H54 (cell line): Measurements from ENCODE around the gene UHRF2.
"Not testable (repeated sequence)": the region's sequence is repeated elsewhere in the genome, so short reads cannot be mapped to it uniquely, and the experiment has no call there.

ENCODE experiments used
- DNase-seq: peaks from one replicate; pipeline ENCODE4 v3.0.0; 2011; ENCODE audit warnings: low spot score, mixed read lengths; ENCODE audit not compliant: insufficient read length
- FAIRE-seq: peaks from 3 replicates; lab custom pipeline; 2011; peaks lifted over from hg19 to GRCh38; lab: Jason Lieb, UNC
- POLR2A ChIP-seq: IDR thresholded peaks from 2 replicates; pipeline ENCODE4 v1.6.1; 2011; ENCODE audit warnings: low read depth, mild to moderate bottlenecking, low read length

The UHRF2 gene

DNA sequence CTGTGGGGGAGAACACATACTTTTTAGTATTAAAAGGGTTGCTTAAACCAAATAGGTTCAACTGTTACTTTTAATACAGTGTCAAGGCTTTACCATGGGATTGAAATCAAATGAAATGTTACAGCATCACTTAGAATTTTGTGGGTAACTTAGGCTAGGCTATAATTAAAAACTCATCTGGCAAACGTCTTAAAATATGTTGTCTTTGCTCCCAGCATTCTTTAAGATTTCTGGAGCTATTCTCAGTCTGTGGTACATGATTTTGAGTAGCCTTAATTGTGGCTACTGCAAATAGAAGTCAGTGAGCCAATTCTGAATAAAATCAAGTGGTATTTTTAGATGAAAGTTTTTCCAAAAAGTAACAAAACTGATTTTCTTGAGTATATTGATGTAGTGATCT, 30.7 kb downstream of the UHRF2 start:
- no peak for TF ChIP-seq POLR2A
- no peak for DNase-seq
- FAIRE-seq, result no peak

DNA sequence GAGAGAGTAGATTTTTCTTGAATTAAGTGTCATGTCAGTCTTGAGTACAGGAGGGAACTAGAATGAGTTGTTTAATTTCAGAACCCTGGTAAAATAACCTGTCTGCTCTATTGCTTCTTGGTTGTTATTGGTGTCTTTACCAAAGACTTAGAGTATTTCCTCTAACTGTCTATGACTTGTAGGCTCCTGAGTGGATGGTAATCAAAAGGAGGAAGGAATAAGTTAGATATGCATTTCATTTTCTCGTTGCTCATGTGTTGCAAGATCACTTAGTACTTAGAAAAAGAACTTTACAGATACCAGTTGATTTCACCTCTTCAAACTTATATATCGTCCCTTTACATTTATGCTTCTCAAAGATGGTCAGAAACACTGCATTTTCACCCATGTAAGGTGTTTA, 31.1 kb downstream of the UHRF2 start:
- DNase-seq, result no peak
- FAIRE-seq, result no peak
- TF ChIP-seq POLR2A, result no peak

DNA sequence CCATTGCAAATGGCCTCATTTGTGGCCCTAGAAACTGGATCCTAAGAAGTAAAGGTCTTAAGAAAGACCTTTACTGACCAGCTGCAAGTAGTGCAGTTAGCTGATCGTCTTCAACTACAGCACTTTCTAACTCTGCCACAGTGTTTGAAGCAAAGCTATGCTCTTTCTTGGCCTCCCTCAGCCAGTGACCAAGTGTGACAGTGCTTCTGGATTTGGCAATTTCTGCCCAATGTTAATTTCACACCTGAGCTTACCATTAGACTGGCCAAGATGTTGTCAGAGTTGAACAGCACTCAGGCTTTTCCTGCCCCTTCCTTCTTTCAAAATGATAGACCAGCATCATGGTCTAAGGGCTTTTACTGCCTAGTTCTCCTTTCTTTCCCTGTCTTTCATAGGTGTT, 36.1 kb downstream of the UHRF2 start:
- no peak for TF ChIP-seq POLR2A
- DNase-seq, result no peak
- peak; percentile 74 for FAIRE-seq

DNA sequence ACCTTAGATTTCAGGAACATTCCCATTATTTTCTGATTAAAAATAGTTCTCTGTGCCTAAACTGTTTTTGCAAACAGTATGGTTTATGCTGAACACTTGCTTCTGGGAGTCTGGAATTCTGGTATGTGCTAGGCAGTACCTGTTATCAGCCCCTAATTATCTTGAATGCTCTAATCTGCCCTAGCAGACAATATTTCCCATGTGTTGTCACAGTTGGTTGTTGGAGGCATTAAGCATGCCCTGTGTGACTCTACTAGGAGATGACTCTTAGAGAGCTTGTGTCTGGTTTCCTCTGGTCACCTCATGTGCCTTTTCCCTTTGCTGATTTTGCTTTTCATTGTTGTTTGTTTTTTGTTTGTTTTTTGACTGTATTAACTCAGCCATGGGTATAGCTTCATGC, 36.6 kb downstream of the UHRF2 start:
- peak; percentile 90 for FAIRE-seq
- no peak for DNase-seq
- no peak for TF ChIP-seq POLR2A

DNA sequence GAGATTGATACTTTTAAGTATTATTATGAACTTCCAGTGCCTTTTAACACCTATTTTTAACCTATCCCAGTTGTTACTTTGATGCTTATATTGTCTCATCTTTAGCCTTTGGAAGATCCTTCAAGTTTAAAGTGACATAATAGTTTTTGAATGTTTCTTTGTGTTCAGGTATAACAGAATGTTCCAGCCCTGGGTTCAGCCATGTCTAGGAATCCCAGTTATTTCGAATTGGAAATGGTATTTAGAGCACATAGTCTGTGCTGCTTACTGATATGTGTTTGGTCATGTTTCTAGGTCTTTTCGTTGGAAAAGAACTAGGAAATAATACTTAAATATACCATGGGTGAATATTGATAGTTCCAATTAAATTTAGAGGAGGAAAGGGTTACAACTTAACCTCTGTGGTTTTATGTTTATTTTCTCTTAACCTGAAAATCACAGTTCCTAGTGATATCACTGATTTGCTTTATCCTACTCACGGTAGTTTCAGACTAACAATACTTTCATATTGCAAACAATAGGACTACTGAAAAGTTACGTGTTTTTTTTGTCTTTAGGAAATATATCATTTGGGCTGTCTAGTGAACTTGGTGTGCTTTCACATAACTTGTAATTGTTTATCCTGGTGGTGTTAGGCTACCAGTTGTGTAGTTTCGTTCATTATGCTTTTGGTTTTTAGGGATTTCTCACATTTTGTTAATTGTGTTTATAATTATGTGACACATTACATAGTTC, 37.8 kb downstream of the UHRF2 start:
- DNase-seq, result no peak
- TF ChIP-seq POLR2A, result no peak
- FAIRE-seq, result peak; percentile 50

DNA sequence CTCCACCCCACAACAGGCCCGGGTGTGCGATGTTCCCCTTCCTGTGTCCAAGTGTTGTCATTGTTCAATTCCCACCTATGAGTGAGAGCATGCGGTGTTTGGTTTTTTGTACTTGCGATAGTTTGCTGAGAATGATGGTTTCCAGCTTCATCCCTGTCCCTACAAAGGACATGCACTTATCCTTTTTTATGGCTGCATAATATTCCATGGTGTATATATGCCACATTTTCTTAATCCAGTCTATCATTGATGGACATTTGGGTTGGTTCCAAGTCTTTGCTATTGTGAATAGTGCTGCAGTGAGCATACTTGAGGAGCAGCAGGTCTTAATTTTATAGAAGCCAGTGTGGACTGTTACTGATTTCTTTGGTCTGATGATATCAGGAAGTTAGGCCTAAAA, 42.3 kb downstream of the UHRF2 start:
- DNase-seq, FAIRE-seq: not testable (repeated sequence)

DNA sequence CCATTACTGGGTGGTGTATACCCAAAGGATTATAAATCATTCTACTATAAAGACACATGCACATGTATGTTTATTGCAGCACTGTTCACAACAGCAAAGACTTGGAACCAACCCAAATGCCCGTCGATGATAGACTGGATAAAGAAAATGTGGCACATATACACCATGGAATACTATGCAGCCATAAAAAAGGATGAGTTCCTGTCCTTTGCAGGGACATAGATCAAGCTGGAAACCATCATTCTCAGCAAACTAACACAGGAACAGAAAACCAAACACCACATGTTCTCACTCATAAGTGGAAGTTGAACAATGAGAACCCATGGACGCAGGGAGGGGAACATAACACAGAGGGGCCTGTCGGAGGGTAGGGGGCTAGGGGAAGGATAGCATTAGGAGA, 45.7 kb downstream of the UHRF2 start:
- not testable (repeated sequence) for FAIRE-seq, DNase-seq

DNA sequence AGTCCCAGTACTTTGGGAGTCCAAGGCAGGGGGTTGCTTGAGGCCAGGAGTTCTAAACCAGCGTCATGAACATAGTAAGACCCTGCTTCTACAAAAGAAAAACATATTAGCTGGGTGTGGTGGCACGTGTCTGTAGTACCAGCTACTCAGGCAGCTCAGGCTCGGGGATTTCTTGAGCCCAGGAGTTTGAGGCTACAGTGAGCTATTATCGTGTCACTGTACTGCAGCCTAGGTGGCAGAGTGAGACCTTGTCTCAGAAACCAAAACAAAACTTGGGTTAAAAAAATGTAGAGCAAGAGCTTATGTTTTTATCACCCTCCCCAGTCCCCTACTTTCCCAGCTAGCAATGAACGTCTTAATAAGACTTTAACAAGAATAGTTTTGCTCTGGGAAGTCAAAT, 46.7 kb downstream of the UHRF2 start:
- no peak for FAIRE-seq
- DNase-seq, result no peak
- no peak for TF ChIP-seq POLR2A

DNA sequence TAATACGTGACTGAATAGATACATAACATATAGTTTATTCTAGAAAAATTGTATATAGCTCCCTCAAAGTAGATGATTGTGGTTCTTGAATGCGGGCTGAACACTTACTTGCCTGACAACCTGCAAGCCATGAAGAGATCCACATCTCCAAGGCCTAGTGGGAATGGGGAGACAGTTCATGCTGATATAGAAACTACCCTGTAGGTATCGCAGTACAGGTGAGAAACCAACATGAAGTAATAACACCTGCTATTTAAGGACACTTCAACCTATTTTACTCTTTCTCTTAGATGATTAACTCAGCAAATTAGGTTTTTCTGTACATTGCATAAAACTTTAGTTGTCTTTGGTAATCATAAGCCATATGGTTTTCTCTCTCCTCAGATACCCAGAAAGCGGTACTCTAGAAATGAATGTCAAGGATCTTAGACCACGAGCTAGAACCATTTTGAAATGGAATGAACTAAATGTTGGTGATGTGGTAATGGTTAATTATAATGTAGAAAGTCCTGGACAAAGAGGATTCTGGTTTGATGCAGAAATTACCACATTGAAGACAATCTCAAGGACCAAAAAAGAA, 47.3 kb downstream of the UHRF2 start:
- DNase-seq (no peak), FAIRE-seq (no peak)
- no peak for TF ChIP-seq POLR2A

DNA sequence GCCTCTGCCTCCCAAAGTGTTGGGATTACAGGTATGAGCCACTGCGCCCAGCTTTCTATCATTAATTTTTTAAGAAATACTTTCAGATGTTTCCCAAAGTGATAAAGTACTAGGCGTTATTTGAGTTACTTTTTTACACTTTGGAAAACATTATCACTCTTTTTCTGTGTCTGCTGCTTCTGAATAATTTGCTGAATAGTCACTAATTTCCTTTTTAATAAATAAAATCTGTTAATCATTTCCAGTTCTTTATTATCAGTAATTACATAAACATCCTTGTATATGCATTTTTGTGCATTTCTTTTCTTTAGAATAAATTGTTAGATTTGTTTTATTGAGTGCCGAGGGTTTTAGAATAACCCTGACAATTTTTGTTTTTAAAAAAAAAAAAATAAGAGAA, 48.6 kb downstream of the UHRF2 start:
- TF ChIP-seq POLR2A, result no peak
- FAIRE-seq, result no peak
- DNase-seq, result no peak

DNA sequence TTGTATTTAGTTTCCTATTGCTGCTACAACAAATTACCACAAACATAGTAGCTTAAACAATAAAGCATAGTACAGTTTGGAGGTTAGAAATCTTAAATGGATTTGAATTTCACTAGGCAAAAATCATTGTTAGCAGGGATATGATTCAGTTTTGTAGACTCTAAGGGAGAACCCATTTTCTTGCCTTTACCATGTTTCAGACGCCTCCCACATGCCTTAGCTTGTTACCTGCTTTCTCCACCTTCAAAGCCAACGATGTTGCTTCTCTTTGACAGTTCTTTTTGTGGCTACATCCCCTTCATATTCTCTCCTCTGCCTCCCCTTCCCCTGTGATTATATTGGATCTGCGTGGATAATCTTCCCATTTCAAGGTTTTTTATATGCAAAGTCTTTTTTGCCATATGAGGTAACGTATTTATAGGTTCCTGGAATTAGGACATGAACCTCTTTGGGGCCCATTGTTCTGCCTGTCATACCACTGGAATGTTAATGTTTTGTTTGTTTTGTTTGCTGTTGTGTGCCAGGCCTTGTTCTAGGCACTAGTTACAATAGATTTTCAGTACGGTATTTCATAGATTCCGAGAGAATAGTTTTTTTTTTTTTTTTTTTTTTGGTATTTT, 54.1 kb downstream of the UHRF2 start:
- FAIRE-seq, result peak; percentile 6
- DNase-seq, result no peak
- no peak for TF ChIP-seq POLR2A

DNA sequence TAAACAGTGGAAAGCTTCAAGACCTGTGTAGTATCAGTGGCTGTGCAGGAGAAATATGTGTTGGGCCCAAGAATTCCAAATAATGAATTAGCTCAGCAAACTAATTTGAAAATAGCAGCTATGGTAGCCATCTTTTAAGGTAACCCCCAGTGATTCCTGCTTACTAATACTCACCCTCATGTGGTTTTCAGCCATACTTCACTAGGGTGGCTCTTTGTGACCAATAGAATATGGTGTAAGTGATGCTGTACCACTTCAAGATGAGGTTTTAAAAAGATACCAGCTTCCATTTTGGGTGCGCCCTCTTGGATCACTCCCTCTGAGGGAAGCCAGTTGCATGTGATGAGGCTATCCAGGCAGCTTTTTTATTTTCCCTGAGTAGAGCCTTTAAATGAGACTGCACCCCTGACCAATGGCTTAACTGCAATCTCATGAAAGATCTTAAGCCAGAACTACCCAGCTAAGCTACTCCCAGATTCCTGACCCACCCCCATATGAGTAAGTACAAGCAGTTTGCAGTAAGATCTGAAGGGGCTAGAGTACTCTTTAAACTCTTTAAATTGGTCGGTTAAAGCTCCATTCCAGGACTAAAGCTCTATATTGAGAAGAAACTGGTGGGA, 58.3 kb downstream of the UHRF2 start:
- no peak for TF ChIP-seq POLR2A
- FAIRE-seq, result peak; percentile 15
- DNase-seq, result no peak

DNA sequence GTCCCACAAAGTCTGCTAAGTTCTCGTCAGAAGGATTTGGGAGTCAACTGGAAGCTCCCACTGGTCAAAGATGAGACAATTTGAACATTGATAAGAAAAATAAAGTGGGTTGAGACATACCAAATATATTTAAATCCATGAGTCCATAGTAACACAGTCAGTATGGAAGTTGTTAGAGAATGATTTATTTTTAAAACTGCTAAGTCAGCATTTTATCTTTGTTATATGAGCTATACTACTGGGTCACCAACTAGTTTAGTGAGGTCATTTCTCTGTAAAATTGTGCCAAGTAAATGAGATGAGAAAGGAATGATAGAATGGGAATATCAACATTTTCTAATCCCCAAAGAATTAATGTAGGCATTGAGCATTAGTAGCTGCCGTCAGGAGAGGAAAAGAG, 60.2 kb downstream of the UHRF2 start:
- DNase-seq (no peak), FAIRE-seq (peak; percentile 61)
- TF ChIP-seq POLR2A, result no peak

DNA sequence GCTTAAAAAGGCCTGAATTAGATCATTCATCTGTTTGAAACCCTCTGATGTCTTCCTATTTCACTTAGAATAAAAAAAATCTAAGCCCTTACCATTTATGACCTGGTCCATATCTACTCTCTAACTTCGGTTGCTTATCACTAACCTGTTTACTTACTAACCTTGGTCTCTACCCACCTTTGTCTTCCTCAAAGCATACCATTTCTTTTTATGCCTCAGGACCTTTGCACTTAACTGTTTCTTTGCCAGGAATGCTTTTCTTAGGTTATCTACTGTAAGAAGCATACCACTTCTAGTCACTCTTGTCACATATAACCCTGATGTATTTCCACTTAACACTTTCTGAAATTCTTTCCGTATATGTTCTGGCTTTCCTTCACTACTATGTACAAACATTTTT, 67.0 kb downstream of the UHRF2 start:
- FAIRE-seq (no peak), DNase-seq (no peak)
- no peak for TF ChIP-seq POLR2A
